NCI-H226 (cell line): ENCODE measurements around the gene TTYH1.
"Not testable (repeated sequence)": the region's sequence is repeated elsewhere in the genome, so short reads cannot be mapped to it uniquely, and the experiment has no call there.

Source experiments
- DNase-seq: peaks from one replicate; pipeline ENCODE4 v3.0.0-alpha.2; 2015

Gene TTYH1

DNA sequence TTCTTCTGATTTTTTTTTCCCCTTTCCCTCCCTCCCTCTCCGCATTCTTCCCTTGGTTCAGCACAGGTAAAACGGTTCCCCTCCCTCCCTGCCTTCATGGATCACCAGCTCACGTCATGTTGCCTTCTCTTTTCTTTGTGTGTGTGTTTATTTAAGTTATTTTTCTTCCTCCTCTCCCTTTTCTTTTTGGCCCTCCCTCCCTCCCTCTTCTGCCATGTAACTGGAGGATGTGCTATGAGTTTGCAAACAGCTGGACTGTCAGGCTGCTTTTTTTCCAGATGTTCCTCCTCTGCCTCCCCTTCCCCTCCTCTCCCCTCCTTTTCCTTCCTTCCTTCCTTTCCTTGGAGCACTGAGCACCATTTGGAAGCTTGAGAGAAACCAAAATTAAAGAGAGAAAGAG lies 46.3 kb downstream of the TTYH1 start:
- DNase-seq = no peak

DNA sequence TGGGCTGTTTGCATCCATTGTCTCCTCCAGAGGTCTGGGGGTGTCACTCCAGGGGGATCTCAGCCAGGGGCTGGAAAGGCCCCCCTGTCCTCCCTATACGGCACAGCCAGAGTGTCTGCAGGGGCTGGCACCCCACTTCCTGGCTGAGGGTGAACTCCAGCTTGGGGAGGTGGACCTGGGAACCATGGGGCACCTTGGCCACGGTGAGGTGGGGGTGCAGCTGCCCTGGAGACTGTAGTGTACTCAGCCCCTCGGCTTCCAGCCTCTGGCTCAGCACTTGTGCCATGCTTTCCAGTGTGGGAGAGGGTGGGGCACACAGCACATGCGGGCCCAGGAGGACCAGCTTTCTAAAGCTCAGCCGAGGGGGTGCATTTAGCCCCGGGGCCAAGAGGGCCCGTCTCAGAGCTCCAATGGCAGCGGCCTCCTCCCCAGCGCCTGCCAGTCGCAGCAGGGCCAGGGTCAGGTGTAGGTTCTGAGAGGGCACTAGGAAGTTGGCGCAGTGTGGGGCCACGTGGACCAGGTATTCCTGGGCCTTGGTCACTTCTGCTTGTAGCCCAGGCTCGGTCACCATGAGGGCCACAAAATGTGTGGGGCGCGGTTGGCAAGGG lies 46.9 kb downstream of the TTYH1 start:
- no peak for DNase-seq

DNA sequence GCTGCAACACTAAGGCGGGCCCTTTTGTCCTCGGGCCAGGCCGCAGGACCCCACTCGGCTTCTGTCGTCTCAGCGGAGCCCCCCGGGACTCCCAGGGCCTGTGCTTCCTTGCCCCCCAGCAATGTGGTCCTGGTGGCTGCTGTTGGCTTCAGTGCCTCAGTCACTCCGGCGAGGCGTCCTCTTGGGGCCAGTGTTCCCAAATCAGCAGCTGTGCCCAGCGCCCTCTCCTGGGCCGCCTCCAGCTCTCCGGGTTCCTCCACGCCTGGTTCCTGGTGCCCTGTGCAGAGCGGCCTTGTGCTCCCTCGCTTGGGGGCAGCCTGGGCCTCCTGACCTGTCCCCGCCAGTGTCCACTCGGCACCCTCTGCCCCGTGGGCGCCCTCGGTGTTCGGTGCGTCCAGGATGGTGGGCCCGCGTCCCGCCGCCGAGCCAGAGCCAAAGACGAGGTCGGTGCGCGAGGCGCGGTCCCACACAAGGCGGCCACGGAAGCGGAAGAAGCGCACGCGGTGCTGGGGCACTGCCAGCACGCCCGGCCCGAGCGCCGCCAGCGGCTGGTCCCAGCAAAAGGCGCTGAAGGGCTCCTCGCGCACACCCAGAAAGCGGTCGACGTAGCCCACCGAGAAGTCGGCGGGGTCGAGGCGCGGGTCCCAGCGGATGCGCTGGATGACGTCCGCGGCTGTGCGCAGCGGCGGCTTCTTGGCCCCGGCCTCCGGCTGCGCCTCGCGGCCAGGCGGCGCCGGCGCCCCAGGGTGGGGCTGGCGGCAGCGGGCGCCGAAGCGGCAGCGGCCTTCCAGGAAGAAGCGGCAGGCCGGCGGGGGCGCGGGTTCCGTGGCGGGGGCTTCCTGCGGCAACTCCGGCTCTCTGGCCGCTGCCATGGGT lies 47.6 kb downstream of the TTYH1 start:
- peak; percentile 39 for DNase-seq

GRCh38 chr19:54463531-54464043 lies 48.3 kb downstream of the TTYH1 start, which contains the start of gene LENG9:
Gene LENG9 (minus strand): TSS chr19:54463778. CDS start chr19:54463526, 252 bp downstream.
- DNase-seq = peak; percentile 97

GRCh38 chr19:54464044-54464629 lies 48.9 kb downstream of the TTYH1 start:
- peak; percentile 93 for DNase-seq

GRCh38 chr19:54464630-54465425 lies 49.6 kb downstream of the TTYH1 start:
- DNase-seq = peak; percentile 93

- no peak for DNase-seq
Measured at GRCh38 chr19:54465426-54466109, 50.3 kb downstream of the TTYH1 start.

DNA sequence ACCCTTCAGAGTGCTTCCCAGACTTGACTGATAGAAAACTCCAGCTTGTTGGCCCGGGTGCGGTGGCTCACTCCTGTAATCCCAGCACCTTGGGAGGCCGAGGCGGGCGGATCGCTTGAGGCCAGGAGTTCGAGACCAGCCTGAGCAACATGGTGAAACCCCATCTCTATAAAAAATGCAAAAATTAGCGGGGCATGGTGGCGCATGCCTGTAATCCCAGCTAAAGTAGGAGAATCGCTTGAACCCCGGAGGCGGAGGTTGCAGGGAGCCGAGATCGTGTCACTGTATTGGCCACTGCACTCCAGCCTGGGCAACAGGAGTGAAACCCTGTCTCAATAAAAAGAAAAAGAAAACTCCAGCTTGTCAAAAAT lies 50.8 kb downstream of the TTYH1 start:
- not testable (repeated sequence) for DNase-seq

- DNase-seq = no peak
Measured at GRCh38 chr19:54469496-54469934, 54.3 kb downstream of the TTYH1 start.

- no peak for DNase-seq
Measured at GRCh38 chr19:54470276-54470887, 55.1 kb downstream of the TTYH1 start.

DNA sequence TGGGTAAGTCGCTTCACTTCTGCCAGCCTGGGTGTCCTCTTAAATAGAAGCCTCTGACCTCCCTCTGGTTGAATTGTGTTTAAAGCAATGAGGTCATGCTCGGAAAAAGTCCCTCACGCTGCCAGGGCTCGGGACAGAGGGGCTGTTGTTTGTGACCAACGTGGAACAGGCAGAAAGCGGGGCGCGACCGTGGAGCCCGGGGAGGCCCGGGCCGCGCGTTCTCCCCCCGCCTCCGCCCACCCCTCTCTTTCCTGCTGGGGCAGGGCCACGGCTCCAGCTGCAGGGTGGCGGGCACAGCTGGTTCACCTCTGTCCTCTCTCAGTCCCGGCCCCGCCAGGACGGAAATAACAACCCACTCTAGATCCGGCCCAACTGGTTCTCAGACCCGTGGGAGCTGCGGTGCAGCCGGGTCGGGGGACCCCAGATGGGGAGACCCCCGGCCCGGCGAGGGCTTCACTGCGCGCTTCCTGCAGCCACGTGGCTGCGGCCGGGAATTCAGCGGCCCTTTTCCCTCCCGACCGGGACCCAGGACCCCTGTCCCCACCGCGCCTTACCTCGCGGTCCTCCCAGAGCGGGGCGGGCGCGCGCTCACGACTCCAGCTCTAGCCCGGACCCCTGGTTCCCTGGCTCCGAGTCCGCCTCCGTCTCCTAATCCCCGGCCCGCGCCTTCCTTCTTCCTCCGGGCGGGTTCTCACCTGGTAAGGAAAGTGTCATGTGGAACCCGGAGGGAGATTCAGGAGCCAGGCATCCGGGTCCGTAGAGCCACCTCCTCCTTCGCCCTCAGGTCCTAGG lies 55.9 kb downstream of the TTYH1 start:
- no peak for DNase-seq

DNA sequence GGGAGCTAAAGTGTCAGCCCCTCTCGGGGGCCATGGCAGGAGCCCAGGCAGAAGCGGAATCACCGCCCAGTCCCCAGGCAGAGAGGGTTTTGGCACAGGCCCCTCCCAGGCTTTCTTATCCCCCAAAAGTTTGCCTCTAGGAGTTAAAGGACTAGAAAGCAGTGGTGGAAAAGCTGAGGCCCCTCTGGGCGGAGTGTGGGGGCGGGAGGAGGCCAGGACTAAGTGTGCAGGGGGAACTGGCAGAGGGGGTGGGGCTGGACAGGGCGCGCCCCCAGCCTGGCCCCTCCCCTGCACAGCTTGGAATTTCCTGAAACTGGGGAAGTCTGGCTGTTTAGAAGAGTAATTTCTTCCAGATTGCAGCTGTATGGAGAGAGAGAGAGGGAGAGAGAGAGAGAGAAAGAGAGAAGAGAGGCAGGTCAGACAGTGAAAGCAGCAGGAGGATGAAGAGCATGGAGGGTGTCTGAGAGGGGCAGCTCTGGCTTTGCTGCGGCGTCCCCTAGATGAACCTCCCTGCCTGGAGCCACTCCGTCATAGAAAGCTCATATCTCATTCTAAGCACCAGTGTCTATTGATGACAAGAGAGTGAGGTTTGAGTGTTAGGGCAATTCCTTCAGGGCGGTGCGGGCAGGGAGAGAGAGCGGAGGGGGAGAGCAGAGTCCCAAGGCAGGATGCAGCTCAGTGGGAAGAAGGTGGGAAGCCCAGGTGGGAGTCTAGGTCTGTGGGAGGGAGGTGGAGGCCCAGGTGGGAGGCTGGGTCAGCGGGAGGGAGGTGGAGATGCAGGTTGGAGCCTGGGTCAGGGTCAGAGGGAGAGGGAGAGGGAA lies 58.0 kb downstream of the TTYH1 start, which contains the start of gene CDC42EP5:
Gene CDC42EP5, minus strand, starts transcription at position 226 of the 821 bp plus-strand sequence. CDS start 7,749 bp downstream, outside the sequence.
- peak; percentile 72 for DNase-seq

GRCh38 chr19:54473892-54474372 lies 58.7 kb downstream of the TTYH1 start:
- no peak for DNase-seq

DNA sequence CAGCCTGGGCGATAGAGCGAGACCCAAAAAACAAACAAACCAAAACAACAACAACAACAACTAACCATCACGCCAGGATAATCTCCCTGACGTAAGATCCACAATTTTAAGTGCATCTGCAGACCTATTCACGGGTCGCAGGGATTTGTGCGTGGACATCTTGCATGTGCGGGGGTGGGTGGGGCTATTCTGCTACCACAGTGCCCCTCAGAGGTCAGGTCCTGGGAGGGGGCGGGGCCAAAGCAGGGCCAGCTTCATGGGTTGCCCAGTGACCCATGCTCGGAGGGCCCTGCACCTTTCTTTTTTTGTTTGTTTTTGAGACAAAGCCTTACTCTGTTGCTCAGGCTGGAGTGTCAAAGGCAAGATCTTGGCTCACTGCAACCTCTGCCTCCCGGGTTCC lies 60.4 kb downstream of the TTYH1 start:
- DNase-seq = no peak

- no peak for DNase-seq
Measured at GRCh38 chr19:54477650-54478049, 62.4 kb downstream of the TTYH1 start.

GRCh38 chr19:54478677-54479266 lies 63.5 kb downstream of the TTYH1 start:
- DNase-seq = no peak

- DNase-seq = no peak
Measured at GRCh38 chr19:54480051-54480450, 64.8 kb downstream of the TTYH1 start.

DNA sequence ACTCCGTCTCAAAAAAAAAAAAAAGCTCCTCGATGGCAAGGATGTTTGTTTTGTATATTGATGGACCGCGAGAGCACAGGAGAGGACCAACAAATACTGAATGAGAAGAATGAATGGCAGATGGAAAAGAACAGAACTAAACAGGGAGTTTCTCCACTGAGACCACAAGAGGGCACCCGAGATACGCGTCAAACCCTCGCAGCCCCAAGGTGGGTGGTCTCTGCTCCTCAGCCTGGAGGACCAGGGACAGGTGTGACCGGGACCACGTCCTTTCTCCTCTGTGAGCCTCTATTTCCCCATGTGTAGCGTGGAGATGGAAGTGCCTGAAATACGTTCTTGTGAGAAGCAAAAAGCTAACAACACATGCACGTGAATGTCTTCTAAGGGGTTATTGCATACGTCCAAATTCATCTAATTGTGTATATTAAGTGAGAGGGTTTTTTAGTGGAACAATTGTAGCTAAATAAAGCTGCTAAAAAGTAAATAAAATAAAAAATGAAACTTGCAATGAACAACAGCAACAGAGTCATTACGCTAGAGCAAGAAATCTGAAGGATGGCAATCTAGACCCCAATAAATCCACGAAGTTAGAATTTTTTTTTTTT lies 66.2 kb downstream of the TTYH1 start:
- peak; percentile 23 for DNase-seq

GRCh38 chr19:54482889-54483288 lies 67.6 kb downstream of the TTYH1 start:
- DNase-seq = no peak
